ENCODE data around the gene CACNA1D.

The CACNA1D gene

GRCh38 chr3:53599771-53600170 lies 105.4 kb downstream of the CACNA1D start:
- TF ChIP-seq CTCF (conservative IDR thresholded peaks at IDR 0.05; ENCODE audit: low read depth, low read length): no peak
- no peak for DNase-seq (ENCODE audit: low read depth)
- no peak overlapping the region for H3K4me3 ChIP-seq (ENCODE audit: low read length)

- H3K4me3 ChIP-seq (ENCODE audit: low read length): no peak overlapping the region
- DNase-seq (ENCODE audit: low read depth): no peak
- no peak for TF ChIP-seq CTCF (conservative IDR thresholded peaks at IDR 0.05; ENCODE audit: low read depth, low read length)
These were observed 108.5 kb downstream of the CACNA1D start for GRCh38 chr3:53602866-53603265.

GRCh38 chr3:53604232-53604631 lies 109.8 kb downstream of the CACNA1D start:
- H3K4me3 ChIP-seq (ENCODE audit: low read length): no peak overlapping the region
- TF ChIP-seq CTCF (conservative IDR thresholded peaks at IDR 0.05; ENCODE audit: low read depth, low read length): no peak
- no peak for DNase-seq (ENCODE audit: low read depth)

- no peak for TF ChIP-seq CTCF (conservative IDR thresholded peaks at IDR 0.05; ENCODE audit: low read depth, low read length)
- no peak overlapping the region for H3K4me3 ChIP-seq (ENCODE audit: low read length)
- no peak for DNase-seq (ENCODE audit: low read depth)
These were observed 112.4 kb downstream of the CACNA1D start for GRCh38 chr3:53606793-53607192.

GRCh38 chr3:53612508-53612907 lies 118.1 kb downstream of the CACNA1D start:
- TF ChIP-seq CTCF (conservative IDR thresholded peaks at IDR 0.05; ENCODE audit: low read depth, low read length): no peak
- no peak overlapping the region for H3K4me3 ChIP-seq (ENCODE audit: low read length)

GRCh38 chr3:53613125-53613524 lies 118.7 kb downstream of the CACNA1D start:
- no peak overlapping the region for H3K4me3 ChIP-seq (ENCODE audit: low read length)
- DNase-seq (ENCODE audit: low read depth): no peak
- no peak for TF ChIP-seq CTCF (conservative IDR thresholded peaks at IDR 0.05; ENCODE audit: low read depth, low read length)

More at GRCh38 chr3:53612508-53612907, 118.1 kb downstream of the CACNA1D start:
- no peak for DNase-seq (ENCODE audit: low read depth)

- no peak overlapping the region for H3K4me3 ChIP-seq (ENCODE audit: low read length)
- TF ChIP-seq CTCF (conservative IDR thresholded peaks at IDR 0.05; ENCODE audit: low read depth, low read length): no peak
These were observed 119.9 kb downstream of the CACNA1D start for GRCh38 chr3:53614307-53614706.

More at GRCh38 chr3:53614307-53614706, 119.9 kb downstream of the CACNA1D start:
- DNase-seq (ENCODE audit: low read depth): no peak
